WTC11 (cell line): Measurements from ENCODE around the gene KIAA1755. TPM values are rescaled to one million over a fixed set of nuclear protein-coding genes. Genes with fewer than 3 reads are reported as not detected.

Source experiments
- ATAC-seq: fragments of 200-7000 bp; cut with Tn5 transposase; 2 replicates; pipeline ENCODE4 v1.10.0; 2021; ENCODE audit warnings: mild to moderate bottlenecking, moderate library complexity
- CTCF ChIA-PET: fragments of 300-600 bp; sonication (Branson Sonifier 250); formaldehyde crosslinking; loops from one replicate; lab custom pipeline; 2021; ENCODE audit warnings: antibody characterized with exemption; lab: Charles Lee
- POLR2A ChIA-PET: fragments of 350-600 bp; sonication (Branson Sonifier 250); formaldehyde crosslinking; loops from one replicate; lab custom pipeline; 2021; ENCODE audit warnings: antibody characterized with exemption; lab: Charles Lee
- DNase-seq: peaks from one replicate; pipeline ENCODE4 v3.0.0; 2021; ENCODE audit warnings: low spot score
- H3K27ac Mint-ChIP-seq: 2 replicates; pipeline ENCODE4 v1.8.0; 2021; ENCODE audit warnings: mixed read lengths
- H3K27me3 Mint-ChIP-seq: 2 replicates; pipeline ENCODE4 v1.8.0; 2021; ENCODE audit warnings: low read depth, mild to moderate bottlenecking, moderate library complexity, mixed read lengths
- H3K36me3 Mint-ChIP-seq: 2 replicates; pipeline ENCODE4 v1.8.0; 2021; ENCODE audit warnings: mixed read lengths
- H3K4me1 Mint-ChIP-seq: 2 replicates; pipeline ENCODE4 v1.8.0; 2022; ENCODE audit warnings: mixed read lengths
- H3K4me3 Mint-ChIP-seq: 2 replicates; pipeline ENCODE4 v1.8.0; 2021; ENCODE audit warnings: mild to moderate bottlenecking, moderate library complexity, mixed read lengths
- H3K9me3 Mint-ChIP-seq: 2 replicates; pipeline ENCODE4 v1.8.0; 2021; ENCODE audit warnings: mixed read lengths
- CREM ChIP-seq: sonication (generic); formaldehyde crosslinking; IDR thresholded peaks from 2 replicates; pipeline ENCODE4 v1.8.1; 2022; ENCODE audit warnings: mild to moderate bottlenecking, missing genetic modification reagents, moderate library complexity
- ESRRA ChIP-seq: sonication (generic); formaldehyde crosslinking; IDR thresholded peaks from 2 replicates; pipeline ENCODE4 v1.8.1; 2022; ENCODE audit warnings: mild to moderate bottlenecking, missing genetic modification reagents, borderline replicate concordance
- ETV6 ChIP-seq: sonication (generic); formaldehyde crosslinking; IDR thresholded peaks from 2 replicates; pipeline ENCODE4 v1.8.1; 2022; ENCODE audit warnings: mild to moderate bottlenecking, missing genetic modification reagents
- GABPB1 ChIP-seq: sonication (generic); formaldehyde crosslinking; IDR thresholded peaks from 2 replicates; pipeline ENCODE4 v1.8.1; 2023; ENCODE audit warnings: mild to moderate bottlenecking, missing genetic modification reagents
- JUN ChIP-seq: sonication (generic); formaldehyde crosslinking; IDR thresholded peaks from 2 replicates; pipeline ENCODE4 v1.8.0; 2023; ENCODE audit warnings: mild to moderate bottlenecking, missing genetic modification reagents
- KAT7 ChIP-seq: sonication (generic); formaldehyde crosslinking; IDR thresholded peaks from 2 replicates; pipeline ENCODE4 v1.8.1; 2023; ENCODE audit warnings: missing genetic modification reagents, mild to moderate bottlenecking, borderline replicate concordance
- MYBL2 ChIP-seq: sonication (generic); formaldehyde crosslinking; IDR thresholded peaks from 2 replicates; pipeline ENCODE4 v1.8.1; 2023; ENCODE audit warnings: mild to moderate bottlenecking, moderate library complexity, missing genetic modification reagents
- NFATC4 ChIP-seq: fragments of 250-450 bp; sonication (Bioruptor Pico); IDR thresholded peaks from 2 replicates; pipeline ENCODE4 v1.9.0; 2021; ENCODE audit warnings: mild to moderate bottlenecking
- NFE2L1 ChIP-seq: sonication (generic); formaldehyde crosslinking; IDR thresholded peaks from 2 replicates; pipeline ENCODE4 v1.8.1; 2023; ENCODE audit warnings: missing genetic modification reagents
- NFYB ChIP-seq: sonication (generic); formaldehyde crosslinking; conservative IDR thresholded peaks from 2 replicates; pipeline ENCODE4 v1.8.0; 2022; ENCODE audit warnings: low read depth, missing genetic modification reagents
- NR2C2 ChIP-seq: sonication (generic); formaldehyde crosslinking; IDR thresholded peaks from 2 replicates; pipeline ENCODE4 v1.8.0; 2022; ENCODE audit warnings: mild to moderate bottlenecking, missing genetic modification reagents
- NR3C1 ChIP-seq: sonication (generic); formaldehyde crosslinking; conservative IDR thresholded peaks from 2 replicates; pipeline ENCODE4 v1.8.1; 2023; ENCODE audit warnings: low read depth, mild to moderate bottlenecking, missing genetic modification reagents
- RORB ChIP-seq: fragments of 250-450 bp; sonication (Bioruptor Pico); IDR thresholded peaks from 2 replicates; pipeline ENCODE4 v1.9.0; 2021; ENCODE audit warnings: mild to moderate bottlenecking
- SMAD3 ChIP-seq: sonication (generic); formaldehyde crosslinking; IDR thresholded peaks from 2 replicates; pipeline ENCODE4 v1.8.0; 2022; ENCODE audit warnings: missing genetic modification reagents, mild to moderate bottlenecking, borderline replicate concordance
- TEAD4 ChIP-seq: sonication (generic); formaldehyde crosslinking; IDR thresholded peaks from 2 replicates; pipeline ENCODE4 v1.8.0; 2022; ENCODE audit warnings: mild to moderate bottlenecking, missing genetic modification reagents
- ZBTB21 ChIP-seq: sonication (generic); formaldehyde crosslinking; IDR thresholded peaks from 2 replicates; pipeline ENCODE4 v1.8.1; 2023; ENCODE audit warnings: mild to moderate bottlenecking, missing genetic modification reagents, borderline replicate concordance
- ZNF317 ChIP-seq: sonication (generic); formaldehyde crosslinking; IDR thresholded peaks from 2 replicates; pipeline ENCODE4 v1.8.1; 2023; ENCODE audit warnings: low read depth, mild to moderate bottlenecking, moderate library complexity, missing genetic modification reagents, borderline replicate concordance
- ZNF671 ChIP-seq: fragments of 250-450 bp; sonication (Bioruptor Pico); IDR thresholded peaks from 2 replicates; pipeline ENCODE4 v1.8.0; 2021; ENCODE audit warnings: mild to moderate bottlenecking
- total RNA-seq: library from RNA; stranded (reverse); gene quantifications from 3 replicates; pipeline ENCODE4 v1.2.3, GENCODE V29; 2021
- TF ChIP-seq, protein P1 (sequence below): sonication (generic); formaldehyde crosslinking; IDR thresholded peaks from 2 replicates; pipeline ENCODE4 v1.8.1; 2022; ENCODE audit warnings: mild to moderate bottlenecking, missing genetic modification reagents, moderate library complexity, borderline replicate concordance
- TF ChIP-seq, protein P2 (sequence below): fragments of 250-450 bp; sonication (Bioruptor Pico); IDR thresholded peaks from 2 replicates; pipeline ENCODE4 v1.9.0; 2021; ENCODE audit warnings: mild to moderate bottlenecking
- TF ChIP-seq, protein P3 (sequence below): sonication (generic); formaldehyde crosslinking; IDR thresholded peaks from 2 replicates; pipeline ENCODE4 v1.8.1; 2022; ENCODE audit warnings: low read depth, mild to moderate bottlenecking, moderate library complexity, missing genetic modification reagents, borderline replicate concordance
- TF ChIP-seq, protein P4 (sequence below): sonication (generic); formaldehyde crosslinking; IDR thresholded peaks from 2 replicates; pipeline ENCODE4 v1.8.1; 2023; ENCODE audit warnings: mild to moderate bottlenecking, missing genetic modification reagents
- TF ChIP-seq, protein P5 (sequence below): fragments of 250-450 bp; sonication (Bioruptor Pico); IDR thresholded peaks from 2 replicates; pipeline ENCODE4 v1.9.0; 2021; ENCODE audit warnings: mild to moderate bottlenecking

Gene KIAA1755
- total RNA-seq, 1 experiment from 2014 or later, result 0.50 TPM

DNA sequence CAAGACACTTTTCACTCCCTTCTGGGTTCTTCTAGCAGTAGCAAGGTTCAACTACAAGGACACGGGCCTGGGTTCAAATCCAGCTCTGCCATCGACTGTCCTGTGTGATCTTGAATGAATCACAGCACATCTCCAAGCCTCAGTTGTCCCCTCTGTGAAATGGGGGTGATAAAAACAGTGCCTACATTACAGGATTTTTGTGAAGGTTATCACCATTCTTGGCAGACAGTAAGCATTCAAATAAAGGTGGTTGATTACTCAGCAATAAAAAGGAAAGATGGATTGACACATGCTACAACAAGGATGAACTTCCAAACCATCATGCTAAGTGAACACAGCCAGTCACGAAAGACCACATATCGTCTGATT is 88.9 kb downstream of the KIAA1755 start (continued):
- TF ChIP-seq, protein P1, sequence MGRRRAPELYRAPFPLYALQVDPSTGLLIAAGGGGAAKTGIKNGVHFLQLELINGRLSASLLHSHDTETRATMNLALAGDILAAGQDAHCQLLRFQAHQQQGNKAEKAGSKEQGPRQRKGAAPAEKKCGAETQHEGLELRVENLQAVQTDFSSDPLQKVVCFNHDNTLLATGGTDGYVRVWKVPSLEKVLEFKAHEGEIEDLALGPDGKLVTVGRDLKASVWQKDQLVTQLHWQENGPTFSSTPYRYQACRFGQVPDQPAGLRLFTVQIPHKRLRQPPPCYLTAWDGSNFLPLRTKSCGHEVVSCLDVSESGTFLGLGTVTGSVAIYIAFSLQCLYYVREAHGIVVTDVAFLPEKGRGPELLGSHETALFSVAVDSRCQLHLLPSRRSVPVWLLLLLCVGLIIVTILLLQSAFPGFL (CRISPR knock-in tag), result no peak
- TF ChIP-seq ZBTB21 (CRISPR knock-in tag), result no peak
- TF ChIP-seq ZNF671 (CRISPR knock-in tag), result no peak
- TF ChIP-seq, protein P2, sequence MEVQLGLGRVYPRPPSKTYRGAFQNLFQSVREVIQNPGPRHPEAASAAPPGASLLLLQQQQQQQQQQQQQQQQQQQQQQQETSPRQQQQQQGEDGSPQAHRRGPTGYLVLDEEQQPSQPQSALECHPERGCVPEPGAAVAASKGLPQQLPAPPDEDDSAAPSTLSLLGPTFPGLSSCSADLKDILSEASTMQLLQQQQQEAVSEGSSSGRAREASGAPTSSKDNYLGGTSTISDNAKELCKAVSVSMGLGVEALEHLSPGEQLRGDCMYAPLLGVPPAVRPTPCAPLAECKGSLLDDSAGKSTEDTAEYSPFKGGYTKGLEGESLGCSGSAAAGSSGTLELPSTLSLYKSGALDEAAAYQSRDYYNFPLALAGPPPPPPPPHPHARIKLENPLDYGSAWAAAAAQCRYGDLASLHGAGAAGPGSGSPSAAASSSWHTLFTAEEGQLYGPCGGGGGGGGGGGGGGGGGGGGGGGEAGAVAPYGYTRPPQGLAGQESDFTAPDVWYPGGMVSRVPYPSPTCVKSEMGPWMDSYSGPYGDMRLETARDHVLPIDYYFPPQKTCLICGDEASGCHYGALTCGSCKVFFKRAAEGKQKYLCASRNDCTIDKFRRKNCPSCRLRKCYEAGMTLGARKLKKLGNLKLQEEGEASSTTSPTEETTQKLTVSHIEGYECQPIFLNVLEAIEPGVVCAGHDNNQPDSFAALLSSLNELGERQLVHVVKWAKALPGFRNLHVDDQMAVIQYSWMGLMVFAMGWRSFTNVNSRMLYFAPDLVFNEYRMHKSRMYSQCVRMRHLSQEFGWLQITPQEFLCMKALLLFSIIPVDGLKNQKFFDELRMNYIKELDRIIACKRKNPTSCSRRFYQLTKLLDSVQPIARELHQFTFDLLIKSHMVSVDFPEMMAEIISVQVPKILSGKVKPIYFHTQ, result no peak
- TF ChIP-seq MYBL2, result no peak
- no peak for TF ChIP-seq CREM (CRISPR knock-in tag)
- TF ChIP-seq NFE2L1 (CRISPR knock-in tag), result no peak
- no peak for TF ChIP-seq NFATC4 (CRISPR knock-in tag)
- no peak for TF ChIP-seq TEAD4 (CRISPR knock-in tag)
- no peak for TF ChIP-seq ETV6 (CRISPR knock-in tag)
- no peak for TF ChIP-seq GABPB1
- no peak for TF ChIP-seq NFYB (CRISPR knock-in tag)
- no peak for TF ChIP-seq SMAD3 (CRISPR knock-in tag)

DNA sequence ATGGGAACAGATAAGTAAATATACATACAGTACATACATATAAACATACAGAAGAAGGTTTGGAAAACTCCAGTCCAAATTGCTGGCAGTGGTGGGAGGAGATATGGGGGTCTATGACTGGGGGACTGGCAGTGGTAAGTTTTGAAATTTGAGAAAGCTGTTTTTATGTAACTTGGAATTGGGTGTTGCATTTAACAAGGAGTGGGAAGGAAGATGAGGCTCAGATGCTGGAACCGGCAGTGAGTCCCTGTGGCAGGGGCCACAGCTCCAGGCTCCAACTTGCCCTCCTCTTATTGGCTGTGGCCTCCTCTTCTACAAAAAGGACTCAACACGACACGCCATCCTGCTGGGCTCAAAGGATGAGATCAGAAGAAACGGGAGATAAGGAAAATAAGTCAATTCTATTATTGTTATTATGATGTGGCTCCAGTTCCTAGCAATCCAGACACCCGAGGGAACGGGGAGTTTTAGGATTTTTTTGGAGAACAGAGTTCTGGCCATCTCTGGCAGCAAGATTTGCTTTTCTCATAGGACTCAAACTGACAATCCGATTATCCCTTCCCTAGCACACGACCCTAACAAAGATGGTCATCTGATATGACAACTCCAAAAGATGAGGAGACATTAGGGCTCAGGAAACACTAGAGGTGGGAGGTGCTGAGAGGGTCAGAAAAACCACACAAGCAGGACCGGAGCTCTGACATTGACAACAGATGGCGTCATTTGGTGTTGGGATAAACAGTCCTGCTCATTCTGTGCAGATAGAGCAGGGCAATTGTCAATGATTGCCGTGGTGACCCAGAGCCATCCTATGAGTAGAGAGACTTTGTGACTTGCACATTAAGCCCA is 89.5 kb downstream of the KIAA1755 start:
- Mint-ChIP-seq H3K9me3 (no peaks in the 10 kb centered on the region), H3K27ac (no peak overlapping the region), H3K4me1 (peaks cover 4% of the 10 kb centered on the region; the same call in 1 of the 2 replicates)
- CTCF ChIA-PET, result no interaction called here
- ATAC-seq, result no peak
- POLR2A ChIA-PET, result no interaction called here
- TF ChIP-seq, protein P3, sequence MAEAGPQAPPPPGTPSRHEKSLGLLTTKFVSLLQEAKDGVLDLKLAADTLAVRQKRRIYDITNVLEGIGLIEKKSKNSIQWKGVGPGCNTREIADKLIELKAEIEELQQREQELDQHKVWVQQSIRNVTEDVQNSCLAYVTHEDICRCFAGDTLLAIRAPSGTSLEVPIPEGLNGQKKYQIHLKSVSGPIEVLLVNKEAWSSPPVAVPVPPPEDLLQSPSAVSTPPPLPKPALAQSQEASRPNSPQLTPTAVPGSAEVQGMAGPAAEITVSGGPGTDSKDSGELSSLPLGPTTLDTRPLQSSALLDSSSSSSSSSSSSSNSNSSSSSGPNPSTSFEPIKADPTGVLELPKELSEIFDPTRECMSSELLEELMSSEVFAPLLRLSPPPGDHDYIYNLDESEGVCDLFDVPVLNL (CRISPR knock-in tag), result no peak
- peak; percentile 18; the same call in 1 of the 2 replicates for TF ChIP-seq GABPB1
- TF ChIP-seq, all 79 proteins: peak for 1
- Mint-ChIP-seq H3K36me3 (no peaks in the 10 kb centered on the region), H3K4me3 (no peak overlapping the region), H3K27me3 (no peaks in the 10 kb centered on the region)
- no peak for DNase-seq

DNA sequence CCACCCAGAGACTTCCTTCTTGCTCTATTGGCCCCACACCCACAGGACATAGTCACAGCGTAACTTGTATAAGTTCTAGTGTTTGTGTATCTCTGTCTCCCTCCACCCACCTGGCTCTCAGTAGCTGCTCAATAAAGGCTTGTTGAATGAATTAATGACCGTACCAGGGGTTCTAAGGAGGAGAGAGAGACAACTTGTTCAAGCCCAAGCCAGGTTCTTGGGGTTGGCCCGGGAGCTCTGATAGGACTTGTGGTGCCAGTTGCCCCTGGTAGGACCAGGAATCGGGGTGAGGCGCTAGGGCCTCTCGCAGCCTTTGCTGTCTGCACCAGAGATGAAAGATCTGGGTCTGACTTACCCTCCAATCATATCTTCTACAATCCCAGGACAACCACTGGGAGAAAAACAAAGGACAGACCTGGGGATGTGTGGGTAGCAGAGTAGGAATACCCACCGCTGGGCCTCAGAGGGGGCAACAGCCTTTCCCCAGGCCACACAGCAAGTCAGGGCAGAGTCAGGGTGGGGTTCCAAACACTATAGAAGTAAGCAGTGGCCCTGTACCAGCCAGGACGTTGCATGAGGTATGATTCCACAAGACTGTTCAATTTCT is 90.2 kb downstream of the KIAA1755 start:
- Mint-ChIP-seq H3K27me3 (no peaks in the 10 kb centered on the region), H3K27ac (no peak overlapping the region), H3K36me3 (no peaks in the 10 kb centered on the region), H3K4me1 (peaks cover 8% of the 10 kb centered on the region; the same call in 1 of the 2 replicates), H3K9me3 (no peaks in the 10 kb centered on the region), H3K4me3 (no peak overlapping the region)
- ATAC-seq, result no peak
- no peak for DNase-seq
- ChIA-PET CTCF (interaction anchor here (1.6 kb wide), 1 partner anchor 97 kb away, joined by 5 read pairs; no protein-coding TSS in a partner anchor), POLR2A (no interaction called here)
- TF ChIP-seq NR2C2, result no peak
- TF ChIP-seq RORB (CRISPR knock-in tag), result no peak
- TF ChIP-seq ESRRA (CRISPR knock-in tag), result no peak
- TF ChIP-seq, protein P4, sequence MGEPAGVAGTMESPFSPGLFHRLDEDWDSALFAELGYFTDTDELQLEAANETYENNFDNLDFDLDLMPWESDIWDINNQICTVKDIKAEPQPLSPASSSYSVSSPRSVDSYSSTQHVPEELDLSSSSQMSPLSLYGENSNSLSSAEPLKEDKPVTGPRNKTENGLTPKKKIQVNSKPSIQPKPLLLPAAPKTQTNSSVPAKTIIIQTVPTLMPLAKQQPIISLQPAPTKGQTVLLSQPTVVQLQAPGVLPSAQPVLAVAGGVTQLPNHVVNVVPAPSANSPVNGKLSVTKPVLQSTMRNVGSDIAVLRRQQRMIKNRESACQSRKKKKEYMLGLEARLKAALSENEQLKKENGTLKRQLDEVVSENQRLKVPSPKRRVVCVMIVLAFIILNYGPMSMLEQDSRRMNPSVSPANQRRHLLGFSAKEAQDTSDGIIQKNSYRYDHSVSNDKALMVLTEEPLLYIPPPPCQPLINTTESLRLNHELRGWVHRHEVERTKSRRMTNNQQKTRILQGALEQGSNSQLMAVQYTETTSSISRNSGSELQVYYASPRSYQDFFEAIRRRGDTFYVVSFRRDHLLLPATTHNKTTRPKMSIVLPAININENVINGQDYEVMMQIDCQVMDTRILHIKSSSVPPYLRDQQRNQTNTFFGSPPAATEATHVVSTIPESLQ (CRISPR knock-in tag), result no peak
- TF ChIP-seq, protein P5, sequence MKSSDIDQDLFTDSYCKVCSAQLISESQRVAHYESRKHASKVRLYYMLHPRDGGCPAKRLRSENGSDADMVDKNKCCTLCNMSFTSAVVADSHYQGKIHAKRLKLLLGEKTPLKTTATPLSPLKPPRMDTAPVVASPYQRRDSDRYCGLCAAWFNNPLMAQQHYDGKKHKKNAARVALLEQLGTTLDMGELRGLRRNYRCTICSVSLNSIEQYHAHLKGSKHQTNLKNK, result no peak
- TF ChIP-seq ZNF317 (CRISPR knock-in tag), result no peak
- no peak for TF ChIP-seq KAT7 (CRISPR knock-in tag)
- TF ChIP-seq NR3C1, result no peak
- TF ChIP-seq JUN (CRISPR knock-in tag), result no peak
